Lower lobe of right lung (tissue), 2 donors: ENCODE data around the gene MACROD2. TPM values are rescaled to one million over a fixed set of nuclear protein-coding genes. Genes with fewer than 3 reads are reported as not detected.

Source experiments
- ATAC-seq, 2 donors: fragments of 200-7000 bp; cut with Tn5 transposase; one replicate each; pipeline ENCODE4 v1.9.1; 2020 to 2022; ENCODE audit warnings: mild to moderate bottlenecking in 2 of 2, moderate library complexity in 2 of 2
- DNase-seq: peaks from one replicate; pipeline ENCODE4 v3.0.0-alpha.2; 2020
- H3K27ac ChIP-seq: fragments of 200-600 bp; one replicate; pipeline ENCODE4 v1.8.0; 2022
- H3K27me3 ChIP-seq: fragments of 200-600 bp; one replicate; pipeline ENCODE4 v1.8.0; 2022; ENCODE audit warnings: low read depth
- H3K36me3 ChIP-seq: fragments of 200-600 bp; one replicate; pipeline ENCODE4 v1.8.0; 2022; ENCODE audit warnings: mild to moderate bottlenecking
- H3K4me1 ChIP-seq: fragments of 200-600 bp; one replicate; pipeline ENCODE4 v1.8.0; 2022
- H3K4me3 ChIP-seq: fragments of 200-600 bp; one replicate; pipeline ENCODE4 v1.8.0; 2022; ENCODE audit warnings: mild to moderate bottlenecking
- H3K9me3 ChIP-seq: fragments of 200-600 bp; one replicate; pipeline ENCODE4 v1.8.0; 2022
- intact Hi-C: fragments of 100-400 bp; cut with DNase I; formaldehyde crosslinking; loops from one replicate; pipeline ENCODE4 v1.11.0; 2022
- total RNA-seq: library from RNA; stranded (reverse); fragmentation: NEBNext Ultra II Directional; extraction: Animal tissue kit (Norgen Biotek cat#: 25700); gene quantifications from one replicate; pipeline ENCODE4 v1.2.1, GENCODE V29; 2021
- TF ChIP-seq, protein P1 (sequence below): fragments of 200-600 bp; IDR thresholded peaks from one replicate; pipeline ENCODE4 v1.8.0; 2022; ENCODE audit warnings: antibody characterized with exemption, mild to moderate bottlenecking
- donor health status: DM: no; HTN: yes; CAD: no; lungs with severe emphysema.

MACROD2 gene
- total RNA-seq, 1 donor from 2014 or later: 73.0 TPM

DNA sequence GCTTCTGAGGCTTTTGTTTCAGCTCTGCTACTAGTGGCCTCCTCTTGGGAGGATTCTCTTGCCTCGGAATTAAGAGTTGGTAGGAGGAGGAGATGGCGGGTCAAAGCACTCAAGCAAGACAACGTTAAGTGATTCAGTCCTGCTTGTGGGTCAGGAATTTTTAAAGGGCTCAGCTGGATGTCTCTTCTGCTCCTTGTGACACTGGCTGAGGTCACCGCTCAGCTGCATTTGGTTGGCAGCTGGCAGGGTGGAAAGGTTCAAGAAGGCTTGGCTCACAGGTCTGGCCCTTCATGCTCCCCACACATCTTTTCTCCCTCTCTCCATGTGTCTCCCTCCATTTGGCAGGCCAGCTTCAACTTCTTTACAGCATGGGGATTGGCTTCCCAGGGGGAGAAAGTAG is 1936.6 kb downstream of the MACROD2 start:
- DNase-seq (no peak), ATAC-seq (no peak)
- Histone ChIP-seq H3K4me3 (no peak overlapping the region), H3K36me3 (no peaks in the 10 kb centered on the region), H3K27ac (no peak overlapping the region), H3K27me3 (no peaks in the 10 kb centered on the region), H3K9me3 (no peaks in the 10 kb centered on the region), H3K4me1 (no peaks in the 10 kb centered on the region)
- TF ChIP-seq, protein P1, sequence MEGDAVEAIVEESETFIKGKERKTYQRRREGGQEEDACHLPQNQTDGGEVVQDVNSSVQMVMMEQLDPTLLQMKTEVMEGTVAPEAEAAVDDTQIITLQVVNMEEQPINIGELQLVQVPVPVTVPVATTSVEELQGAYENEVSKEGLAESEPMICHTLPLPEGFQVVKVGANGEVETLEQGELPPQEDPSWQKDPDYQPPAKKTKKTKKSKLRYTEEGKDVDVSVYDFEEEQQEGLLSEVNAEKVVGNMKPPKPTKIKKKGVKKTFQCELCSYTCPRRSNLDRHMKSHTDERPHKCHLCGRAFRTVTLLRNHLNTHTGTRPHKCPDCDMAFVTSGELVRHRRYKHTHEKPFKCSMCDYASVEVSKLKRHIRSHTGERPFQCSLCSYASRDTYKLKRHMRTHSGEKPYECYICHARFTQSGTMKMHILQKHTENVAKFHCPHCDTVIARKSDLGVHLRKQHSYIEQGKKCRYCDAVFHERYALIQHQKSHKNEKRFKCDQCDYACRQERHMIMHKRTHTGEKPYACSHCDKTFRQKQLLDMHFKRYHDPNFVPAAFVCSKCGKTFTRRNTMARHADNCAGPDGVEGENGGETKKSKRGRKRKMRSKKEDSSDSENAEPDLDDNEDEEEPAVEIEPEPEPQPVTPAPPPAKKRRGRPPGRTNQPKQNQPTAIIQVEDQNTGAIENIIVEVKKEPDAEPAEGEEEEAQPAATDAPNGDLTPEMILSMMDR: no peak
- intact Hi-C loops: no loop called here

DNA sequence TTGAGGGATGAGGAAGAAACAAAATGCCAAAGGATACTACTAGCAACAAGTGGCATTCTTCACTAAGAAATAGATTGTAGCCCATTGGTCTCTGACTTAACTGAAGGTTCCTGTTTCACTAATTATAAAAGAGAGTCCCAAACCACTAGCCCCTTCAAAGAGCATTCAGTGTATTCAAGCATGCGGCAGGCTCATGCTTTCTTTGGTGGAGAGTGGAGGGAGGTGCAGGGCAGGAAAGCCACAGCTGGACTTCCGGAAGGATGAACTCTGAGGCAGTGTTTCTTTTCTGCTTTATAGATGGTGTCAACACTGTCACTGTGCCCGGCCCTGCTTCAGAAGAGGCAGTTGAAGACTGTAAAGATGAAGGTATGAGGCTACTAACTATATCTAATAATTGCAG is 1941.9 kb downstream of the MACROD2 start:
- TF ChIP-seq, protein P1: no peak
- intact Hi-C loops: no loop called here
- H3K27ac ChIP-seq: no peak overlapping the region
- DNase-seq (no peak), ATAC-seq (no peak)
- H3K4me1 ChIP-seq: no peaks in the 10 kb centered on the region
- H3K9me3 ChIP-seq: peaks cover 9% of the 10 kb centered on the region
- H3K4me3 ChIP-seq: no peak overlapping the region
- no peaks in the 10 kb centered on the region for H3K36me3 ChIP-seq
- no peaks in the 10 kb centered on the region for H3K27me3 ChIP-seq

DNA sequence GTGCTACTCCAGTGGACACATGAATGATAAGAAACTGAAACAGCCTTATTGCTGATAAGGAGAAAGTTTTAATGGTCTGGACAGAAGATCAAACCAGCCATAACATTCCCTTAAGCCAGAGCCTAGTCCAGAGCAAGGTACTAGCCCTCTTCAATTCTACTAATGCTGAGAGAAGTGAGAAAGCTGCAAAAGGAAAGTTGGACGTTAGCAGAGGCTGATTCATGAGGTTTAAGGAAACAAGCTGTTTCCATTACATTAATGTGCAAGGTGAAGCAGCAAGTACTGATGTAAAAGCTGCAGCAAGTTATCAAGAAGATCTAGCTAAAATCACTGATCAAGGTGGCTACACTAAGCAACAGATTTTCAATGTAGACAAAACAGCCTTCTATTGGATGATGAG is 1943.5 kb downstream of the MACROD2 start:
- intact Hi-C loops: no loop called here
- TF ChIP-seq, protein P1: no peak
- no peaks in the 10 kb centered on the region for H3K36me3 ChIP-seq
- no peak for ATAC-seq
- no peak overlapping the region for H3K4me3 ChIP-seq
- H3K9me3 ChIP-seq: peaks cover 9% of the 10 kb centered on the region
- H3K27ac ChIP-seq: no peak overlapping the region
- H3K4me1 ChIP-seq: no peaks in the 10 kb centered on the region
- no peaks in the 10 kb centered on the region for H3K27me3 ChIP-seq
- DNase-seq: no peak

DNA sequence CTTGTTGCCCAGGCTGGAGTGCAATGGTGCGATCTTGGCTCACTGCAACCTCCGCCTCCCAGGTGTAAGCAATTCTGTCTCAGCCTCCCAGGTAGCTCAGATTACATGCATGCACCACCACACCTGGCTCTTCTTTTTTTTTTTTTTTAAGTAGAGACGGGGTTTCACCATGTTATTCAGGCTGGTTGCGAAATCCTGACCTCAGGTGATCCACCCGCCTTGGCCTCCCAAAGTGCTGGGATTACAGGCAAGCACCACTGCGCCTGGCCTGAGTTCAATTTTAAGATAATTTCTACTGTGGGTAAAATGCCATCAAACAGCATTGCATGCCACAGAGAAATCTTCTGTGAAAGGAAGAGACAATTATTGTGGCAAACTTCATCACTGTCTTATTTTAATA is 1944.8 kb downstream of the MACROD2 start:
- H3K9me3 ChIP-seq: peaks cover 9% of the 10 kb centered on the region
- no peak overlapping the region for H3K27ac ChIP-seq
- no peak for ATAC-seq
- H3K36me3 ChIP-seq: no peaks in the 10 kb centered on the region
- no peak overlapping the region for H3K4me3 ChIP-seq
- TF ChIP-seq, protein P1: no peak
- no peak for DNase-seq
- no peaks in the 10 kb centered on the region for H3K4me1 ChIP-seq
- no peaks in the 10 kb centered on the region for H3K27me3 ChIP-seq
- intact Hi-C loops: no loop called here

DNA sequence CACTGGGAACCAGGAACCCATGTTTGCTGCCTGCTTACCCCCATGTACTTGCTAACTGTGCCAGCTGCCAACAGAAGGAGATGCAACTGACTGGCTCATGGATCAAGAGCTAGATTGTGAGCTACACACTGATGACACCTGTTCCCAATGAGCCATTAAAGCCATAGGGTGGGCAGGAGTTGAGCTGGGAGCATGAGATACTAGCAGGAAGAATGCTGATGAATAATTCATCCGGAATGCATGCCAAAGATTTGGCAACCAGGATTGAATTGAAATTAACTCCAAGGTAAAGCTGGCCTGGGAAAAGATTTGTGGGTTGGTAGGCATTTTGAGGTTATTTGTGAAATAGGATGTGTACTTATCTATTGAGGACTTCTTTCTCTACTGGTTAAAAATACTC is 1946.8 kb downstream of the MACROD2 start:
- Histone ChIP-seq H3K4me1 (no peaks in the 10 kb centered on the region), H3K27me3 (no peaks in the 10 kb centered on the region), H3K36me3 (no peaks in the 10 kb centered on the region), H3K27ac (no peak overlapping the region), H3K9me3 (peaks cover 9% of the 10 kb centered on the region), H3K4me3 (no peak overlapping the region)
- ATAC-seq: no peak
- TF ChIP-seq, protein P1: no peak
- intact Hi-C loops: no loop called here
- no peak for DNase-seq

DNA sequence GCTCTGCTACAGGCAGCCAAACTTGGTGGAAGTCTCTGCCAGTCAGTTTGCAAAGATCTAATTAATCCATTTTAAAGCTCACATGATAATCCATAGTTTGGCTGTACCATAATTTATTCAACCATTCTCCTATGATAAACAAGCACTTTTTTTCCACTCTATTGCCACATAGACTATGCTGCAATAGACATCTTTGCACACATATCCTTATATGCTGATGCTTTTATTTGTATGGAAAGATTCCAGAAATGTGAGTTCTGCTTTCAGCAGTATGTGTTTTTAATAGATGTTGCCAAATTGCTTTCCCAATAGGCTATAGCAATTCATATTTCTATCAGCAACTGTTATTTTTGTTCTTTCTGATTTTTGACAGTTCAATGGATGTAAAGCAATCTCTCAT is 1950.0 kb downstream of the MACROD2 start:
- Histone ChIP-seq H3K4me3 (no peak overlapping the region), H3K36me3 (no peaks in the 10 kb centered on the region), H3K27me3 (no peaks in the 10 kb centered on the region), H3K4me1 (no peaks in the 10 kb centered on the region), H3K27ac (no peak overlapping the region), H3K9me3 (no peaks in the 10 kb centered on the region)
- ATAC-seq: no peak
- intact Hi-C loops: no loop called here
- TF ChIP-seq, protein P1: no peak
- no peak for DNase-seq
